ENCODE data around the gene DHX16. TPM values are rescaled to one million over a fixed set of nuclear protein-coding genes. Genes with fewer than 3 reads are reported as not detected.

DHX16 gene
- total and polyA plus RNA-seq, 2 experiments from 2014 or later = 16.0 to 31.3 TPM

DNA sequence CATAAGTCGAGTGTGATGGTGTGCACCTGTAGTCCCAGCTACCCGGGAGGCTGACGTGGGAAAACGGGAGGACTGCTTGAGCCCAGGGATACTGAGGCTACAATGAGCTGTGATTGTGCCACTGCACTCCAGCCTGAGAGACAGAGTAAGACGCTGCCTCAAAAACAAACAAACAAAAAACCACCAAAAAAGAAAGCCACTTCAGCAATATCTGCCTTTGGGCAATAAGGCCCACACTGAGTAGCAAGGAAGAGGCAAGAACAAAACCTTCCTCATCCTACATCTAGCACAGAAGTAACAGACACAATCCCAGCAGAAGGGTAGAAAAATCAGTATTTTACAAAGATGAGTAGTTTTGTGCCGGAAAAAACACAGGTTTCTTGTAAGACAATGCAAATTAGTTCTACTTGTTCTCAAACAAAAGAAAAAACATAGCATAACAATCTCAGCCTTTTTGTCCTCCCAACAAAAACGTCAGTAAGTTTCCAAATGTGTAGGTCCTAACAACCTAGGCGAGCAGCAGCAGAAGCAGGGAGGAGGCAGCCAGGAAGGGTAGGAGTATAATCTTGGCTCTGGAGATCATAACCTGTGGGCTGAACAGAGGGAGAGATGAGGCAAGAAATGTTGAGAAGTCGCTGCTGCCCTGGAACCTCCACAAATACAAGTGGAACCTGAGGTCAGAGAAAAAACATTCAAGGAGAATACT, 61.5 kb downstream of the DHX16 start:
- peaks cover 39% of the 10 kb centered on the region for H3K79me2 ChIP-seq (replicated peaks; ENCODE audit: insufficient read depth)
- H3K27me3 ChIP-seq (ENCODE audit: insufficient read depth) = no peaks in the 10 kb centered on the region

More for the DNA sequence above, 61.5 kb downstream of the DHX16 start:
- Mint-ChIP-seq H3K27ac (no peak overlapping the region), H3K27me3 (ENCODE audit: insufficient read depth, low read depth, poor library complexity) (peaks cover 32% of the 10 kb centered on the region), H3K4me3 (no peak overlapping the region; the same call in 2 of the 3 replicates), H3K36me3 (ENCODE audit: low read depth) (peaks cover 96% of the 10 kb centered on the region), H3K9me3 (peaks cover 9% of the 10 kb centered on the region; the same call in 2 of the 3 replicates), H3K4me1 (peaks cover 32% of the 10 kb centered on the region)
- DNase-seq (ENCODE audit: low spot score) (no peak), ATAC-seq (no peak)
- Histone ChIP-seq H3F3A (replicated peaks; ENCODE audit: low read depth) (peaks cover 6% of the 10 kb centered on the region; the same call in 1 of the 2 replicates), H3K4me3 (no peak overlapping the region), H3K9me2 (ENCODE audit: insufficient read depth) (no peaks in the 10 kb centered on the region), H3K27ac (ENCODE audit: low read depth) (no peak overlapping the region), H2AFZ (no peak overlapping the region), H3K4me2 (no peak overlapping the region), H3K4me1 (ENCODE audit: insufficient read depth) (peaks cover 13% of the 10 kb centered on the region; the same call in 1 of the 2 replicates), H3K36me3 (ENCODE audit: insufficient read depth) (peaks cover 44% of the 10 kb centered on the region), H4K20me1 (replicated peaks; ENCODE audit: insufficient read depth) (peaks cover 23% of the 10 kb centered on the region)
- TF ChIP-seq STAT1 (IDR thresholded peaks at IDR 0.05; ENCODE audit: unreplicated experiment) (no peak), NANOG (IDR thresholded peaks at IDR 0.05; ENCODE audit: borderline replicate concordance) (no peak), EZH2 (IDR thresholded peaks at IDR 0.05; ENCODE audit: low read depth, unreplicated experiment) (no peak), POLR2AphosphoS5 (IDR thresholded peaks at IDR 0.05; ENCODE audit: low read depth) (no peak), JUNB (IDR thresholded peaks at IDR 0.05; ENCODE audit: unreplicated experiment) (no peak), CREB1 (CRISPR knock-in tag; IDR thresholded peaks at IDR 0.05; ENCODE audit: low read depth) (no peak), EZH2phosphoT487 (IDR thresholded peaks at IDR 0.05; ENCODE audit: unreplicated experiment) (no peak), ZNF114 (CRISPR knock-in tag; IDR thresholded peaks at IDR 0.05) (no peak), ZNF331 (CRISPR knock-in tag; IDR thresholded peaks at IDR 0.05; ENCODE audit: low read depth) (no peak)
- TF ChIP-seq, protein P1, sequence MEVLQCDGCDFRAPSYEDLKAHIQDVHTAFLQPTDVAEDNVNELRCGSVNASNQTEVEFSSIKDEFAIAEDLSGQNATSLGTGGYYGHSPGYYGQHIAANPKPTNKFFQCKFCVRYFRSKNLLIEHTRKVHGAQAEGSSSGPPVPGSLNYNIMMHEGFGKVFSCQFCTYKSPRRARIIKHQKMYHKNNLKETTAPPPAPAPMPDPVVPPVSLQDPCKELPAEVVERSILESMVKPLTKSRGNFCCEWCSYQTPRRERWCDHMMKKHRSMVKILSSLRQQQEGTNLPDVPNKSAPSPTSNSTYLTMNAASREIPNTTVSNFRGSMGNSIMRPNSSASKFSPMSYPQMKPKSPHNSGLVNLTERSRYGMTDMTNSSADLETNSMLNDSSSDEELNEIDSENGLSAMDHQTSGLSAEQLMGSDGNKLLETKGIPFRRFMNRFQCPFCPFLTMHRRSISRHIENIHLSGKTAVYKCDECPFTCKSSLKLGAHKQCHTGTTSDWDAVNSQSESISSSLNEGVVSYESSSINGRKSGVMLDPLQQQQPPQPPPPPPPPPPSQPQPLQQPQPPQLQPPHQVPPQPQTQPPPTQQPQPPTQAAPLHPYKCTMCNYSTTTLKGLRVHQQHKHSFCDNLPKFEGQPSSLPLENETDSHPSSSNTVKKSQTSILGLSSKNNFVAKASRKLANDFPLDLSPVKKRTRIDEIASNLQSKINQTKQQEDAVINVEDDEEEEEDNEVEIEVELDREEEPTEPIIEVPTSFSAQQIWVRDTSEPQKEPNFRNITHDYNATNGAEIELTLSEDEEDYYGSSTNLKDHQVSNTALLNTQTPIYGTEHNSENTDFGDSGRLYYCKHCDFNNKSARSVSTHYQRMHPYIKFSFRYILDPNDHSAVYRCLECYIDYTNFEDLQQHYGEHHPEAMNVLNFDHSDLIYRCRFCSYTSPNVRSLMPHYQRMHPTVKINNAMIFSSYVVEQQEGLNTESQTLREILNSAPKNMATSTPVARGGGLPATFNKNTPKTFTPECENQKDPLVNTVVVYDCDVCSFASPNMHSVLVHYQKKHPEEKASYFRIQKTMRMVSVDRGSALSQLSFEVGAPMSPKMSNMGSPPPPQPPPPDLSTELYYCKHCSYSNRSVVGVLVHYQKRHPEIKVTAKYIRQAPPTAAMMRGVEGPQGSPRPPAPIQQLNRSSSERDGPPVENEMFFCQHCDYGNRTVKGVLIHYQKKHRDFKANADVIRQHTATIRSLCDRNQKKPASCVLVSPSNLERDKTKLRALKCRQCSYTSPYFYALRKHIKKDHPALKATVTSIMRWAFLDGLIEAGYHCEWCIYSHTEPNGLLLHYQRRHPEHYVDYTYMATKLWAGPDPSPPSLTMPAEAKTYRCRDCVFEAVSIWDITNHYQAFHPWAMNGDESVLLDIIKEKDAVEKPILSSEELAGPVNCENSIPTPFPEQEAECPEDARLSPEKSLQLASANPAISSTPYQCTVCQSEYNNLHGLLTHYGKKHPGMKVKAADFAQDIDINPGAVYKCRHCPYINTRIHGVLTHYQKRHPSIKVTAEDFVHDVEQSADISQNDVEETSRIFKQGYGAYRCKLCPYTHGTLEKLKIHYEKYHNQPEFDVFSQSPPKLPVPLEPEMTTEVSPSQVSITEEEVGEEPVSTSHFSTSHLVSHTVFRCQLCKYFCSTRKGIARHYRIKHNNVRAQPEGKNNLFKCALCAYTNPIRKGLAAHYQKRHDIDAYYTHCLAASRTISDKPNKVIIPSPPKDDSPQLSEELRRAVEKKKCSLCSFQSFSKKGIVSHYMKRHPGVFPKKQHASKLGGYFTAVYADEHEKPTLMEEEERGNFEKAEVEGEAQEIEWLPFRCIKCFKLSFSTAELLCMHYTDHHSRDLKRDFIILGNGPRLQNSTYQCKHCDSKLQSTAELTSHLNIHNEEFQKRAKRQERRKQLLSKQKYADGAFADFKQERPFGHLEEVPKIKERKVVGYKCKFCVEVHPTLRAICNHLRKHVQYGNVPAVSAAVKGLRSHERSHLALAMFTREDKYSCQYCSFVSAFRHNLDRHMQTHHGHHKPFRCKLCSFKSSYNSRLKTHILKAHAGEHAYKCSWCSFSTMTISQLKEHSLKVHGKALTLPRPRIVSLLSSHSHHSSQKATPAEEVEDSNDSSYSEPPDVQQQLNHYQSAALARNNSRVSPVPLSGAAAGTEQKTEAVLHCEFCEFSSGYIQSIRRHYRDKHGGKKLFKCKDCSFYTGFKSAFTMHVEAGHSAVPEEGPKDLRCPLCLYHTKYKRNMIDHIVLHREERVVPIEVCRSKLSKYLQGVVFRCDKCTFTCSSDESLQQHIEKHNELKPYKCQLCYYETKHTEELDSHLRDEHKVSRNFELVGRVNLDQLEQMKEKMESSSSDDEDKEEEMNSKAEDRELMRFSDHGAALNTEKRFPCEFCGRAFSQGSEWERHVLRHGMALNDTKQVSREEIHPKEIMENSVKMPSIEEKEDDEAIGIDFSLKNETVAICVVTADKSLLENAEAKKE (CRISPR knock-in tag; IDR thresholded peaks at IDR 0.05) = no peak
- TF ChIP-seq, protein P2, sequence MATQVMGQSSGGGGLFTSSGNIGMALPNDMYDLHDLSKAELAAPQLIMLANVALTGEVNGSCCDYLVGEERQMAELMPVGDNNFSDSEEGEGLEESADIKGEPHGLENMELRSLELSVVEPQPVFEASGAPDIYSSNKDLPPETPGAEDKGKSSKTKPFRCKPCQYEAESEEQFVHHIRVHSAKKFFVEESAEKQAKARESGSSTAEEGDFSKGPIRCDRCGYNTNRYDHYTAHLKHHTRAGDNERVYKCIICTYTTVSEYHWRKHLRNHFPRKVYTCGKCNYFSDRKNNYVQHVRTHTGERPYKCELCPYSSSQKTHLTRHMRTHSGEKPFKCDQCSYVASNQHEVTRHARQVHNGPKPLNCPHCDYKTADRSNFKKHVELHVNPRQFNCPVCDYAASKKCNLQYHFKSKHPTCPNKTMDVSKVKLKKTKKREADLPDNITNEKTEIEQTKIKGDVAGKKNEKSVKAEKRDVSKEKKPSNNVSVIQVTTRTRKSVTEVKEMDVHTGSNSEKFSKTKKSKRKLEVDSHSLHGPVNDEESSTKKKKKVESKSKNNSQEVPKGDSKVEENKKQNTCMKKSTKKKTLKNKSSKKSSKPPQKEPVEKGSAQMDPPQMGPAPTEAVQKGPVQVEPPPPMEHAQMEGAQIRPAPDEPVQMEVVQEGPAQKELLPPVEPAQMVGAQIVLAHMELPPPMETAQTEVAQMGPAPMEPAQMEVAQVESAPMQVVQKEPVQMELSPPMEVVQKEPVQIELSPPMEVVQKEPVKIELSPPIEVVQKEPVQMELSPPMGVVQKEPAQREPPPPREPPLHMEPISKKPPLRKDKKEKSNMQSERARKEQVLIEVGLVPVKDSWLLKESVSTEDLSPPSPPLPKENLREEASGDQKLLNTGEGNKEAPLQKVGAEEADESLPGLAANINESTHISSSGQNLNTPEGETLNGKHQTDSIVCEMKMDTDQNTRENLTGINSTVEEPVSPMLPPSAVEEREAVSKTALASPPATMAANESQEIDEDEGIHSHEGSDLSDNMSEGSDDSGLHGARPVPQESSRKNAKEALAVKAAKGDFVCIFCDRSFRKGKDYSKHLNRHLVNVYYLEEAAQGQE (IDR thresholded peaks at IDR 0.05; ENCODE audit: unreplicated experiment) = no peak
- TF ChIP-seq, protein P3, sequence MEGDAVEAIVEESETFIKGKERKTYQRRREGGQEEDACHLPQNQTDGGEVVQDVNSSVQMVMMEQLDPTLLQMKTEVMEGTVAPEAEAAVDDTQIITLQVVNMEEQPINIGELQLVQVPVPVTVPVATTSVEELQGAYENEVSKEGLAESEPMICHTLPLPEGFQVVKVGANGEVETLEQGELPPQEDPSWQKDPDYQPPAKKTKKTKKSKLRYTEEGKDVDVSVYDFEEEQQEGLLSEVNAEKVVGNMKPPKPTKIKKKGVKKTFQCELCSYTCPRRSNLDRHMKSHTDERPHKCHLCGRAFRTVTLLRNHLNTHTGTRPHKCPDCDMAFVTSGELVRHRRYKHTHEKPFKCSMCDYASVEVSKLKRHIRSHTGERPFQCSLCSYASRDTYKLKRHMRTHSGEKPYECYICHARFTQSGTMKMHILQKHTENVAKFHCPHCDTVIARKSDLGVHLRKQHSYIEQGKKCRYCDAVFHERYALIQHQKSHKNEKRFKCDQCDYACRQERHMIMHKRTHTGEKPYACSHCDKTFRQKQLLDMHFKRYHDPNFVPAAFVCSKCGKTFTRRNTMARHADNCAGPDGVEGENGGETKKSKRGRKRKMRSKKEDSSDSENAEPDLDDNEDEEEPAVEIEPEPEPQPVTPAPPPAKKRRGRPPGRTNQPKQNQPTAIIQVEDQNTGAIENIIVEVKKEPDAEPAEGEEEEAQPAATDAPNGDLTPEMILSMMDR (conservative IDR thresholded peaks at IDR 0.05; ENCODE audit: low read depth in 2 of 2) = no peak
- TF ChIP-seq, protein P4, sequence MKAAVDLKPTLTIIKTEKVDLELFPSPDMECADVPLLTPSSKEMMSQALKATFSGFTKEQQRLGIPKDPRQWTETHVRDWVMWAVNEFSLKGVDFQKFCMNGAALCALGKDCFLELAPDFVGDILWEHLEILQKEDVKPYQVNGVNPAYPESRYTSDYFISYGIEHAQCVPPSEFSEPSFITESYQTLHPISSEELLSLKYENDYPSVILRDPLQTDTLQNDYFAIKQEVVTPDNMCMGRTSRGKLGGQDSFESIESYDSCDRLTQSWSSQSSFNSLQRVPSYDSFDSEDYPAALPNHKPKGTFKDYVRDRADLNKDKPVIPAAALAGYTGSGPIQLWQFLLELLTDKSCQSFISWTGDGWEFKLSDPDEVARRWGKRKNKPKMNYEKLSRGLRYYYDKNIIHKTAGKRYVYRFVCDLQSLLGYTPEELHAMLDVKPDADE (IDR thresholded peaks at IDR 0.05) = no peak

Measured in GM23338 (cell line).